GM21447 (cell line): ENCODE measurements around the gene IL27RA.

Source experiments
- ATAC-seq: cut with Tn5 transposase; IDR thresholded peaks from one replicate; pipeline ENCODE4 v1.9.1; 2021; ENCODE audit not compliant: unreplicated experiment

The IL27RA gene

GRCh38 chr19:14056741-14057356, 25.3 kb downstream of the IL27RA start:
- no peak for ATAC-seq

GRCh38 chr19:14058182-14059092, 26.9 kb downstream of the IL27RA start:
- no peak for ATAC-seq

GRCh38 chr19:14059093-14059480, 27.5 kb downstream of the IL27RA start:
- no peak for ATAC-seq

- no peak for ATAC-seq
These were observed 28.1 kb downstream of the IL27RA start for GRCh38 chr19:14059652-14060155.

- ATAC-seq: no peak
These were observed 29.7 kb downstream of the IL27RA start for GRCh38 chr19:14061081-14061749.

GRCh38 chr19:14061751-14062557, 30.4 kb downstream of the IL27RA start, which contains the start of gene PALM3:
TSS of gene PALM3 (minus strand) at chr19:14062076. CDS start at chr19:14061980, 96 bp downstream.
- no peak for ATAC-seq

- no peak for ATAC-seq
These were observed 30.9 kb downstream of the IL27RA start for GRCh38 chr19:14062558-14062855.

- no peak for ATAC-seq
These were observed 31.5 kb downstream of the IL27RA start for GRCh38 chr19:14063105-14063504.

- ATAC-seq: no peak
These were observed 34.6 kb downstream of the IL27RA start for GRCh38 chr19:14066134-14066533.

- no peak for ATAC-seq
These were observed 38.9 kb downstream of the IL27RA start for GRCh38 chr19:14070268-14071050.

GRCh38 chr19:14072535-14073260, 41.1 kb downstream of the IL27RA start, which contains the start of gene MISP3:
TSS of gene MISP3 (plus strand) at chr19:14072786. CDS start at chr19:14073310, 524 bp downstream.
- ATAC-seq: no peak

- ATAC-seq: no peak
These were observed 41.8 kb downstream of the IL27RA start for GRCh38 chr19:14073261-14073924.

GRCh38 chr19:14073925-14074838, 42.6 kb downstream of the IL27RA start:
- ATAC-seq: no peak

- ATAC-seq: no peak
These were observed 46.8 kb downstream of the IL27RA start for GRCh38 chr19:14078411-14078810.

GRCh38 chr19:14080887-14081796, 49.6 kb downstream of the IL27RA start:
- ATAC-seq: peak; percentile 88

- peak; percentile 12 for ATAC-seq
These were observed 50.5 kb downstream of the IL27RA start for GRCh38 chr19:14081797-14082674.
